OCI-LY7 (cell line): ENCODE measurements around the gene SMTNL1.

Source experiments
- CTCF ChIP-seq: fragments of 200-600 bp; sonication (generic); conservative IDR thresholded peaks from 2 replicates; pipeline ENCODE4 v1.5.1; 2014; ENCODE audit warnings: mild to moderate bottlenecking, antibody characterized with exemption, low read length, moderate library complexity, mixed read lengths
- EZH2phosphoT487 ChIP-seq: fragments of 200-600 bp; sonication (generic); IDR thresholded peaks from 2 replicates; pipeline ENCODE4 v1.6.1; 2018; ENCODE audit warnings: low read depth, borderline replicate concordance, mild to moderate bottlenecking, mixed run types, antibody characterized with exemption, low read length, moderate library complexity, mixed read lengths

GRCh38 chr11:57497303-57498247, 39.8 kb upstream of the SMTNL1 start:
- TF ChIP-seq CTCF (no peak), EZH2phosphoT487 (no peak)
